Measurements from ENCODE around the gene AP1S3.

Gene AP1S3

GRCh38 chr2:223759569-223760430, 77.6 kb downstream of the AP1S3 start:
- no peaks in the 10 kb centered on the region for H3K36me3 ChIP-seq (ENCODE audit: control insufficient read depth, insufficient read depth, low read length, severe bottlenecking)
- no peak overlapping the region for H3K4me3 ChIP-seq (ENCODE audit: low read length)
- no peak overlapping the region for H3K9ac ChIP-seq (ENCODE audit: low read length)
- peak; percentile 34 for DNase-seq (ENCODE audit: low read depth)
- no peaks in the 10 kb centered on the region for H3K27me3 ChIP-seq (replicated peaks; ENCODE audit: control insufficient read depth, insufficient read depth, low read length)
- no peaks in the 10 kb centered on the region for H3K9me3 ChIP-seq (ENCODE audit: control insufficient read depth, low read length)
- peaks cover 13% of the 10 kb centered on the region for H3K4me1 ChIP-seq (ENCODE audit: control insufficient read depth, insufficient read depth, low read length)

GRCh38 chr2:223758131-223758840, 79.1 kb downstream of the AP1S3 start:
- Histone ChIP-seq H3K36me3 (ENCODE audit: control insufficient read depth, insufficient read depth, low read length, severe bottlenecking) (no peaks in the 10 kb centered on the region), H3K4me1 (ENCODE audit: control insufficient read depth, insufficient read depth, low read length) (peaks cover 13% of the 10 kb centered on the region), H3K27me3 (replicated peaks; ENCODE audit: control insufficient read depth, insufficient read depth, low read length) (no peaks in the 10 kb centered on the region), H3K4me3 (ENCODE audit: low read length) (no peak overlapping the region), H3K9ac (ENCODE audit: low read length) (no peak overlapping the region), H3K9me3 (ENCODE audit: control insufficient read depth, low read length) (no peaks in the 10 kb centered on the region)
- no peak for DNase-seq (ENCODE audit: low read depth)

- Histone ChIP-seq H3K9me3 (ENCODE audit: control insufficient read depth, low read length) (no peaks in the 10 kb centered on the region), H3K9ac (ENCODE audit: low read length) (no peak overlapping the region), H3K36me3 (ENCODE audit: control insufficient read depth, insufficient read depth, low read length, severe bottlenecking) (no peaks in the 10 kb centered on the region), H3K27me3 (replicated peaks; ENCODE audit: control insufficient read depth, insufficient read depth, low read length) (no peaks in the 10 kb centered on the region), H3K4me1 (ENCODE audit: control insufficient read depth, insufficient read depth, low read length) (no peaks in the 10 kb centered on the region), H3K4me3 (ENCODE audit: low read length) (no peak overlapping the region)
- no peak for DNase-seq (ENCODE audit: low read depth)
Observed at GRCh38 chr2:223753940-223754339, 83.4 kb downstream of the AP1S3 start.

- no peaks in the 10 kb centered on the region for H3K4me1 ChIP-seq (ENCODE audit: control insufficient read depth, insufficient read depth, low read length)
- peak; percentile 34 for DNase-seq (ENCODE audit: low read depth)
- no peaks in the 10 kb centered on the region for H3K9me3 ChIP-seq (ENCODE audit: control insufficient read depth, low read length)
Observed at GRCh38 chr2:223751012-223751411, 86.4 kb downstream of the AP1S3 start.

GRCh38 chr2:223747392-223748042, 89.9 kb downstream of the AP1S3 start:
- H3K9me3 ChIP-seq (ENCODE audit: control insufficient read depth, low read length) = no peaks in the 10 kb centered on the region
- DNase-seq (ENCODE audit: low read depth) = no peak
- peaks cover 10% of the 10 kb centered on the region for H3K4me1 ChIP-seq (ENCODE audit: control insufficient read depth, insufficient read depth, low read length)
- no peak overlapping the region for H3K9ac ChIP-seq (ENCODE audit: low read length)
- no peaks in the 10 kb centered on the region for H3K36me3 ChIP-seq (ENCODE audit: control insufficient read depth, insufficient read depth, low read length, severe bottlenecking)
- no peak overlapping the region for H3K4me3 ChIP-seq (ENCODE audit: low read length)
- H3K27me3 ChIP-seq (replicated peaks; ENCODE audit: control insufficient read depth, insufficient read depth, low read length) = no peaks in the 10 kb centered on the region

More at GRCh38 chr2:223751012-223751411, 86.4 kb downstream of the AP1S3 start:
- no peaks in the 10 kb centered on the region for H3K36me3 ChIP-seq (ENCODE audit: control insufficient read depth, insufficient read depth, low read length, severe bottlenecking)
- H3K4me3 ChIP-seq (ENCODE audit: low read length) = no peak overlapping the region
- H3K9ac ChIP-seq (ENCODE audit: low read length) = no peak overlapping the region
- H3K27me3 ChIP-seq (replicated peaks; ENCODE audit: control insufficient read depth, insufficient read depth, low read length) = no peaks in the 10 kb centered on the region

- Histone ChIP-seq H3K36me3 (ENCODE audit: control insufficient read depth, insufficient read depth, low read length, severe bottlenecking) (no peaks in the 10 kb centered on the region), H3K9ac (ENCODE audit: low read length) (no peak overlapping the region), H3K9me3 (ENCODE audit: control insufficient read depth, low read length) (no peaks in the 10 kb centered on the region), H3K4me3 (ENCODE audit: low read length) (no peak overlapping the region), H3K4me1 (ENCODE audit: control insufficient read depth, insufficient read depth, low read length) (peaks cover 10% of the 10 kb centered on the region), H3K27me3 (replicated peaks; ENCODE audit: control insufficient read depth, insufficient read depth, low read length) (no peaks in the 10 kb centered on the region)
- no peak for DNase-seq (ENCODE audit: low read depth)
Observed at GRCh38 chr2:223746611-223747010, 90.8 kb downstream of the AP1S3 start.

GRCh38 chr2:223744580-223744979, 92.8 kb downstream of the AP1S3 start:
- Histone ChIP-seq H3K4me1 (ENCODE audit: control insufficient read depth, insufficient read depth, low read length) (peaks cover 10% of the 10 kb centered on the region), H3K4me3 (ENCODE audit: low read length) (no peak overlapping the region)
- peak; percentile 62 for DNase-seq (ENCODE audit: low read depth)

GRCh38 chr2:223740679-223741078, 96.7 kb downstream of the AP1S3 start:
- Histone ChIP-seq H3K4me1 (ENCODE audit: control insufficient read depth, insufficient read depth, low read length) (peaks cover 16% of the 10 kb centered on the region), H3K36me3 (ENCODE audit: control insufficient read depth, insufficient read depth, low read length, severe bottlenecking) (no peaks in the 10 kb centered on the region), H3K9me3 (ENCODE audit: control insufficient read depth, low read length) (no peaks in the 10 kb centered on the region), H3K9ac (ENCODE audit: low read length) (no peak overlapping the region), H3K4me3 (ENCODE audit: low read length) (no peak overlapping the region), H3K27me3 (replicated peaks; ENCODE audit: control insufficient read depth, insufficient read depth, low read length) (no peaks in the 10 kb centered on the region)
- DNase-seq (ENCODE audit: low read depth) = no peak

More at GRCh38 chr2:223744580-223744979, 92.8 kb downstream of the AP1S3 start:
- H3K36me3 ChIP-seq (ENCODE audit: control insufficient read depth, insufficient read depth, low read length, severe bottlenecking) = no peaks in the 10 kb centered on the region
- no peaks in the 10 kb centered on the region for H3K9me3 ChIP-seq (ENCODE audit: control insufficient read depth, low read length)
- H3K9ac ChIP-seq (ENCODE audit: low read length) = no peak overlapping the region
- no peaks in the 10 kb centered on the region for H3K27me3 ChIP-seq (replicated peaks; ENCODE audit: control insufficient read depth, insufficient read depth, low read length)

GRCh38 chr2:223737207-223737606, 100.2 kb downstream of the AP1S3 start:
- Histone ChIP-seq H3K4me1 (ENCODE audit: control insufficient read depth, insufficient read depth, low read length) (peaks cover 15% of the 10 kb centered on the region), H3K9ac (ENCODE audit: low read length) (no peak overlapping the region), H3K4me3 (ENCODE audit: low read length) (no peak overlapping the region), H3K27me3 (replicated peaks; ENCODE audit: control insufficient read depth, insufficient read depth, low read length) (no peaks in the 10 kb centered on the region), H3K9me3 (ENCODE audit: control insufficient read depth, low read length) (no peaks in the 10 kb centered on the region), H3K36me3 (ENCODE audit: control insufficient read depth, insufficient read depth, low read length, severe bottlenecking) (no peaks in the 10 kb centered on the region)
- DNase-seq (ENCODE audit: low read depth) = no peak

GRCh38 chr2:223736488-223736887, 100.9 kb downstream of the AP1S3 start:
- no peak for DNase-seq (ENCODE audit: low read depth)
- Histone ChIP-seq H3K36me3 (ENCODE audit: control insufficient read depth, insufficient read depth, low read length, severe bottlenecking) (no peaks in the 10 kb centered on the region), H3K27me3 (replicated peaks; ENCODE audit: control insufficient read depth, insufficient read depth, low read length) (no peaks in the 10 kb centered on the region), H3K9me3 (ENCODE audit: control insufficient read depth, low read length) (no peaks in the 10 kb centered on the region), H3K4me3 (ENCODE audit: low read length) (no peak overlapping the region), H3K4me1 (ENCODE audit: control insufficient read depth, insufficient read depth, low read length) (peaks cover 15% of the 10 kb centered on the region), H3K9ac (ENCODE audit: low read length) (no peak overlapping the region)

GRCh38 chr2:223735659-223736244, 101.6 kb downstream of the AP1S3 start:
- Histone ChIP-seq H3K4me3 (ENCODE audit: low read length) (no peak overlapping the region), H3K36me3 (ENCODE audit: control insufficient read depth, insufficient read depth, low read length, severe bottlenecking) (no peaks in the 10 kb centered on the region), H3K9ac (ENCODE audit: low read length) (peak overlapping the region; percentile 22), H3K4me1 (ENCODE audit: control insufficient read depth, insufficient read depth, low read length) (peaks cover 15% of the 10 kb centered on the region), H3K27me3 (replicated peaks; ENCODE audit: control insufficient read depth, insufficient read depth, low read length) (no peaks in the 10 kb centered on the region), H3K9me3 (ENCODE audit: control insufficient read depth, low read length) (no peaks in the 10 kb centered on the region)
- DNase-seq (ENCODE audit: low read depth) = peak; percentile 80

Measured in adipocyte (in vitro differentiated cells).